ENCODE results near the gene CCDC150.
"Not testable (repeated sequence)": the region's sequence is repeated elsewhere in the genome, so short reads cannot be mapped to it uniquely, and the experiment has no call there.

The CCDC150 gene

GRCh38 chr2:196660244-196660643 is 20.7 kb downstream of the CCDC150 start:
- Histone ChIP-seq H3K36me3 (ENCODE audit: control insufficient read depth, insufficient read depth, low read length) (no peaks in the 10 kb centered on the region; the same call in 1 of the 2 replicates), H3K4me1 (ENCODE audit: control insufficient read depth, insufficient read depth, low read length) (no peaks in the 10 kb centered on the region), H3K9me3 (ENCODE audit: control insufficient read depth, insufficient read depth, low read length) (no peaks in the 10 kb centered on the region), H3K4me3 (ENCODE audit: low read length) (no peak overlapping the region), H3K27ac (ENCODE audit: low read length) (no peak overlapping the region), H3K27me3 (ENCODE audit: control insufficient read depth, insufficient read depth, low read length) (no peaks in the 10 kb centered on the region)
- no CpG with 5 or more reads among the region's 3 CpGs for WGBS (ENCODE audit: insufficient coverage, insufficient read length)
- DNase-seq (ENCODE audit: low read depth, low spot score): no peak

DNA sequence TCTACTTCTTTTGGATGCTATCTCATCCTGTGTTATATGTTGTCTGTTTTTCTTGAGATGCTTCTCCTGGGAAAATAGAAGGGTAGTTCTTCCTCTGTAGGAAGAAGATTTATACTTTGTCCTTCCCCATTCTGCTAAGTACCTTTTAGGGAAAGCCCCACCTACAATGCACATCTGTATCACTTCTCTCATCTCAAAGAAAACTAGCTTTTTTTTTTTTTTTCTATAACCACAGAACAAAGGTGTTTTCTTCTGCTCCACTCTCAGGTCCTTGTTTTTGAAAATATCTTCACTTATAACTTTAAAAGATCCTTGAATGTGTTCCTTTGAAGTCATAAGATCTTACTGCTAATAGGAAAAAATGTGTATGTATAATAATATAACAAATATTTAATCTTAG is 30.8 kb downstream of the CCDC150 start:
- Histone ChIP-seq H3K4me1 (ENCODE audit: control insufficient read depth, insufficient read depth, low read length) (no peaks in the 10 kb centered on the region), H3K9me3 (ENCODE audit: control insufficient read depth, insufficient read depth, low read length) (no peaks in the 10 kb centered on the region), H3K4me3 (ENCODE audit: low read length) (no peak overlapping the region), H3K36me3 (ENCODE audit: control insufficient read depth, insufficient read depth, low read length) (no peaks in the 10 kb centered on the region; the same call in 1 of the 2 replicates), H3K27ac (ENCODE audit: low read length) (no peak overlapping the region), H3K27me3 (ENCODE audit: control insufficient read depth, insufficient read depth, low read length) (no peaks in the 10 kb centered on the region)
- DNase-seq (ENCODE audit: low read depth, low spot score): no peak

DNA sequence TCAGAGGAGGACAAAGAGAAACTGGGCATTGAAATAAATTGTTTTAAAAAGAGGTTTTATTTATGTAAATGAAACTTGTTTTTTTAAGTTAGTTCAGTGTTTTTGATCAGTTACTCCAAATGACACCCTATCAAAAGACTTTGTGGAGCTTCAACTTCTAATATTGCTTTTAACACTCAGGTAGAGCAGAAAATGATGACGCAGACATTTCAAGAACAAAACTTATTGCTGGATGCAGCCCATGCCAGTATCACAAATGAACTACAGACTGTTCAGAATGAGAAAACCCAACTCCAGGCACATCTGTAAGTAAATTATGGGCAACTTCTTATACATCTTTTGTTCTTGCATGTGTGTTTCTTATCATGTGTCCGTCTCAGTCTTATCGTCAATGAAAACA is 36.4 kb downstream of the CCDC150 start:
- H3K9me3 ChIP-seq (ENCODE audit: control insufficient read depth, insufficient read depth, low read length): no peaks in the 10 kb centered on the region
- peaks cover 5% of the 10 kb centered on the region; the same call in 1 of the 2 replicates for H3K36me3 ChIP-seq (ENCODE audit: control insufficient read depth, insufficient read depth, low read length)
- H3K4me1 ChIP-seq (ENCODE audit: control insufficient read depth, insufficient read depth, low read length): no peaks in the 10 kb centered on the region
- H3K27ac ChIP-seq (ENCODE audit: low read length): no peak overlapping the region
- H3K27me3 ChIP-seq (ENCODE audit: control insufficient read depth, insufficient read depth, low read length): no peaks in the 10 kb centered on the region
- DNase-seq (ENCODE audit: low read depth, low spot score): no peak
- no peak overlapping the region for H3K4me3 ChIP-seq (ENCODE audit: low read length)
- WGBS (ENCODE audit: insufficient coverage, insufficient read length): no CpG with 5 or more reads among the region's 3 CpGs

DNA sequence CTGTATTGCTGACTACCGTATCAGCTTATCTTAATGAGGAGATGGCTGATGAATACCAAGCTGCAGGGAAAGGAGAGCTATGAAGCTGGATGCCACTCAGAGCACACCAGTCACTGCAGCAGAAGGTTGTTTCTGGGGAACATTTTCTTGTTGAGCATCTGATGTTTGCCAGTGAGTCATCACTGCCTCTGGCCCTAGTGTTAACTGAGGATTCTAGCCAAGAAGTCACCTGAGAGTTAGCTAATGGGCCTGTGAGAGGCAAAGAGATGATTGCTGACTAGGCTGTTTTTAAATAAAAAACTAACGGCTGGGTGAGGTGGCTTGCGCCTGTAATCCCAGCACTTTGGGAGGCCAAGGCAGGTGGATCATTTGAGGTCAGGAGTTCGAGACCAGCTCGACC is 37.9 kb downstream of the CCDC150 start:
- Histone ChIP-seq H3K27me3 (ENCODE audit: control insufficient read depth, insufficient read depth, low read length) (no peaks in the 10 kb centered on the region), H3K4me3 (ENCODE audit: low read length) (no peak overlapping the region), H3K4me1 (ENCODE audit: control insufficient read depth, insufficient read depth, low read length) (no peaks in the 10 kb centered on the region), H3K9me3 (ENCODE audit: control insufficient read depth, insufficient read depth, low read length) (no peaks in the 10 kb centered on the region), H3K27ac (ENCODE audit: low read length) (no peak overlapping the region), H3K36me3 (ENCODE audit: control insufficient read depth, insufficient read depth, low read length) (peaks cover 5% of the 10 kb centered on the region; the same call in 1 of the 2 replicates)
- no CpG with 5 or more reads among the region's 5 CpGs for WGBS (ENCODE audit: insufficient coverage, insufficient read length)
- DNase-seq (ENCODE audit: low read depth, low spot score): no peak

- Histone ChIP-seq H3K27ac (ENCODE audit: low read length) (no peak overlapping the region), H3K4me1 (ENCODE audit: control insufficient read depth, insufficient read depth, low read length) (no peaks in the 10 kb centered on the region), H3K4me3 (ENCODE audit: low read length) (no peak overlapping the region), H3K27me3 (ENCODE audit: control insufficient read depth, insufficient read depth, low read length) (no peaks in the 10 kb centered on the region), H3K9me3 (ENCODE audit: control insufficient read depth, insufficient read depth, low read length) (no peaks in the 10 kb centered on the region), H3K36me3 (ENCODE audit: control insufficient read depth, insufficient read depth, low read length) (peaks cover 5% of the 10 kb centered on the region; the same call in 1 of the 2 replicates)
- DNase-seq (ENCODE audit: low read depth, low spot score): no peak
Measured at GRCh38 chr2:196679368-196679767, 39.9 kb downstream of the CCDC150 start.

DNA sequence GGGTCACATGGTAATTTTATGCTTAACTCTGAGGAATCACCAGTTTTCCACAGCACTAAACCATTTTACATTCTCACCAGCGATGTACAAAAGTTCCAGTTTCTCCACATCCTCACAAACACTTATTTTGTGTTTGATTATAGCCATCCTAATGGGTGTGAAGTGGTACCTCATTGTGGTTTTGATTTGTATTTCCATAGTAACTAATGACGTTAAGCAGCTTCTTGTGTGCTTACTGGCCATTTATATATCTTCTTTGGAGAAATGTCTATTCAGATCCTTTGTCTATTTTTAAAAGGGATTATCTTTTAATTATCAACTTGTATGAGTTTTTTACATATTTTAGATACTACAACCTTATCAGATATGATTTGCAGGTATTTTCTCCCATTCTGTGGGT is 42.0 kb downstream of the CCDC150 start:
- Histone ChIP-seq H3K36me3 (ENCODE audit: control insufficient read depth, insufficient read depth, low read length) (no peaks in the 10 kb centered on the region), H3K27ac (ENCODE audit: low read length) (no peak overlapping the region), H3K27me3 (ENCODE audit: control insufficient read depth, insufficient read depth, low read length) (no peaks in the 10 kb centered on the region), H3K4me1 (ENCODE audit: control insufficient read depth, insufficient read depth, low read length) (no peaks in the 10 kb centered on the region), H3K9me3 (ENCODE audit: control insufficient read depth, insufficient read depth, low read length) (no peaks in the 10 kb centered on the region), H3K4me3 (ENCODE audit: low read length) (no peak overlapping the region)
- WGBS (ENCODE audit: insufficient coverage, insufficient read length): no CpG with 5 or more reads among the region's 2 CpGs
- no peak for DNase-seq (ENCODE audit: low read depth, low spot score)

DNA sequence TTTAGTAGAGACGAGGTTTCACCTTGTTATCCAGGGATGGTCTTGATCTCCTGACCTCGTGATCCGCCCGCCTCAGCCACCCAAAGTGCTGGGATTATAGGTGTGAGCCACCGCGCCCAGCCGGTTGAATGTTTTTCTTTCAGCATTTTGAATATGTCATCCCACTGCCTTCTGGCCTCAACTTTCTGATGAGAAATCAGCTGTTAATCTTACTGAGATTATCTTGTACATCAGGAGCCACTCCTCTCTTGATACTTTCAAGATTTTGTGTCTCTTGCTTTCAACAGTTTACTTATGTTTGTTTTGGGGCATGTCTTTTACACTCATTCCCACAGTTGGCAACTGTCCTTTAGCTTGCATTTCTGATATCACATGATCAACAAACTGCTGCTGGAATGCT is 46.3 kb downstream of the CCDC150 start:
- Histone ChIP-seq H3K27ac (ENCODE audit: low read length) (no peak overlapping the region), H3K4me3 (ENCODE audit: low read length) (no peak overlapping the region), H3K4me1 (ENCODE audit: control insufficient read depth, insufficient read depth, low read length) (no peaks in the 10 kb centered on the region), H3K36me3 (ENCODE audit: control insufficient read depth, insufficient read depth, low read length) (no peaks in the 10 kb centered on the region), H3K27me3 (ENCODE audit: control insufficient read depth, insufficient read depth, low read length) (no peaks in the 10 kb centered on the region), H3K9me3 (ENCODE audit: control insufficient read depth, insufficient read depth, low read length) (no peaks in the 10 kb centered on the region)
- WGBS (ENCODE audit: insufficient coverage, insufficient read length): no CpG with 5 or more reads among the region's 7 CpGs
- DNase-seq (ENCODE audit: low read depth, low spot score): no peak

DNA sequence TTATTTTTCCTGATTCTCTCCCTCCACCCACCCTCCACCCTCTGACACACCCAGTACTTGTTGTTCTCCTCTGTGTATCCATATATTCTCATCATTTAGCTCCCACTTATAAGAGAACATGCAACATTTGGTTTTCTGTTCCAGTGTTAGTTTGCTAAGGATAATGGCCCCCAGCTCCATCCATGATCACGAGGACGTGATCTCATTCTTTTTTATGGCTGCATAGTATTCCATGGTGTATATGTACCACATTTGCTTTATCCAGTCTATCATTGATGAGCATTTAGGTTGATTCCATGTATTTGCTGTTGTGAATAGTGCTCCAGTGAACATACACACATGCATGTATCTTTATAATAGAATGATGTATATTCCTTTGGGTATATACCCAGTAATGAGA is 47.2 kb downstream of the CCDC150 start:
- WGBS (ENCODE audit: insufficient coverage, insufficient read length): no CpG with 5 or more reads among the region's 2 CpGs
- not testable (repeated sequence) for DNase-seq (ENCODE audit: low read depth, low spot score); H3K4me1 ChIP-seq (ENCODE audit: control insufficient read depth, insufficient read depth, low read length); H3K36me3 ChIP-seq (ENCODE audit: control insufficient read depth, insufficient read depth, low read length); H3K27me3 ChIP-seq (ENCODE audit: control insufficient read depth, insufficient read depth, low read length); H3K27ac ChIP-seq (ENCODE audit: low read length); H3K4me3 ChIP-seq (ENCODE audit: low read length); H3K9me3 ChIP-seq (ENCODE audit: control insufficient read depth, insufficient read depth, low read length)

DNA sequence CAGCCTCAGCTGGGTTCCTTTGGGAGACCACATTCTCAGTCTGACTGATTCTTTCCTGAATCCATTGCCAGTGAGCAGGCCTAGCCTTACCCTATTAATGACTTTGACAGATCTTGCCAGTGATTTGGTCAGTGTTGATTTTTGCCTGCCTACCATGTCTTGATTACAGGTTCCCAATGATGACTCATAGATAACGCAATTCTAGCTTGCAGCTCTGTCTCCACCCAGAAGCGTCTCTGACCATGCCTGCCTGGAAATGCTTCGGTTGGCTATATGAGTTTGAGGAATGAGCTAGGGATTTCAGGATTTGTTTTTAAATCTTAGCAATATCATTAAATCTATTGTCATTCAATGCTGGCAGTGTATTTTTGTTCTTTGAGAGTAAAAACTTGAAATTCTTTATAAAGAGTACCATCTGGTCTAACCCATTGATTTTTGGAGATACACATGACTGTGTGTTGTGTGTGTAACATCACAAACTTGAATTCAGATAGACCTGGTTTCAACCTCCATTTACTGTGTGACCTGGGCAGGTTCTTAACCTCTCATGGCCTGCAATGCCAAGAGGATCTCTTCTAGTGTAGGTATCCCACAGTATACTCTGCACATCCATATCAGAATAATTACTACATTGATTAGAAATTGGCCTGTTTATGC is 57.0 kb downstream of the CCDC150 start:
- H3K4me1 ChIP-seq (ENCODE audit: control insufficient read depth, insufficient read depth, low read length): no peaks in the 10 kb centered on the region
- H3K27me3 ChIP-seq (ENCODE audit: control insufficient read depth, insufficient read depth, low read length): no peaks in the 10 kb centered on the region
- H3K9me3 ChIP-seq (ENCODE audit: control insufficient read depth, insufficient read depth, low read length): no peaks in the 10 kb centered on the region
- DNase-seq (ENCODE audit: low read depth, low spot score): no peak
- WGBS (ENCODE audit: insufficient coverage, insufficient read length): no CpG with 5 or more reads among the region's 3 CpGs
- H3K36me3 ChIP-seq (ENCODE audit: control insufficient read depth, insufficient read depth, low read length): no peaks in the 10 kb centered on the region
- no peak overlapping the region for H3K27ac ChIP-seq (ENCODE audit: low read length)
- no peak overlapping the region for H3K4me3 ChIP-seq (ENCODE audit: low read length)

DNA sequence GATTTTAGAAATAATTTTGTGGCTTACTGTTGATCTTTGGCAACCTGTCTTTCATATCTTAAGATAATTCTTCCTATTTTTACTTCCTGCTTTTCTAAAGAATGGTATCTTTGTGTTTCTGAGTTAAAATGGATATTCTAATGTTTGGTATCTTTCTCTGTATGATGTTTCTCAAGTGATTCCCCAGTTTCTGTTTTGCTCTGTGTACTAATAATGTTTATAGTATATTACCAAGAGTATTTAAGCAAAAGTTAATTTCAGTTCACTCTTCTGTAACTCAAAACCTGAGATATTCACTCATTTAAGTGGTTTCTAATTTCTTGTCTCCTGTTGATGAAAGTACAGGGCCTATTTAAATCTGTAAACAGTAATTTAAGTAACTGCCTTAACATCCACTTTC is 58.3 kb downstream of the CCDC150 start:
- DNase-seq (ENCODE audit: low read depth, low spot score): no peak
- Histone ChIP-seq H3K4me3 (ENCODE audit: low read length) (no peak overlapping the region), H3K36me3 (ENCODE audit: control insufficient read depth, insufficient read depth, low read length) (no peaks in the 10 kb centered on the region; the same call in 1 of the 2 replicates), H3K27ac (ENCODE audit: low read length) (no peak overlapping the region), H3K4me1 (ENCODE audit: control insufficient read depth, insufficient read depth, low read length) (no peaks in the 10 kb centered on the region), H3K9me3 (ENCODE audit: control insufficient read depth, insufficient read depth, low read length) (no peaks in the 10 kb centered on the region), H3K27me3 (ENCODE audit: control insufficient read depth, insufficient read depth, low read length) (no peaks in the 10 kb centered on the region)

GRCh38 chr2:196702641-196703040 is 63.1 kb downstream of the CCDC150 start:
- no peaks in the 10 kb centered on the region for H3K27me3 ChIP-seq (ENCODE audit: control insufficient read depth, insufficient read depth, low read length)
- H3K4me3 ChIP-seq (ENCODE audit: low read length): no peak overlapping the region
- no CpG with 5 or more reads among the region's 2 CpGs for WGBS (ENCODE audit: insufficient coverage, insufficient read length)
- no peaks in the 10 kb centered on the region for H3K9me3 ChIP-seq (ENCODE audit: control insufficient read depth, insufficient read depth, low read length)
- no peaks in the 10 kb centered on the region for H3K4me1 ChIP-seq (ENCODE audit: control insufficient read depth, insufficient read depth, low read length)
- H3K27ac ChIP-seq (ENCODE audit: low read length): no peak overlapping the region
- DNase-seq (ENCODE audit: low read depth, low spot score): no peak
- H3K36me3 ChIP-seq (ENCODE audit: control insufficient read depth, insufficient read depth, low read length): no peaks in the 10 kb centered on the region; the same call in 1 of the 2 replicates
